Endothelial cell of umbilical vein (primary cell): ENCODE measurements around the gene MINDY4. TPM values are rescaled to one million over a fixed set of nuclear protein-coding genes. Genes with fewer than 3 reads are reported as not detected.
A peak's percentile ranks its signal among the peaks of the same experiment; 100 is the strongest.

Experiments used
- BruUV-seq: library from RNA; stranded (reverse); fragments of 400-500 nt; replicated peaks from 2 replicates; lab custom pipeline; 2021; lab: Mats Ljungman, UMichigan
- CTCF ChIA-PET: fragments of 300-600, 350-600 bp; sonication (Branson Sonifier 250); formaldehyde crosslinking; loops from one replicate; lab custom pipeline; 2021; ENCODE audit warnings: antibody characterized with exemption, inconsistent platforms; lab: Charles Lee
- POLR2A ChIA-PET: fragments of 300-600, 350-600 bp; sonication (Branson Sonifier 250); formaldehyde crosslinking; loops from one replicate; lab custom pipeline; 2021; ENCODE audit warnings: antibody characterized with exemption, inconsistent platforms; lab: Charles Lee
- DNase-seq: peaks from one replicate; pipeline ENCODE4 v3.0.0-alpha.2; 2011; ENCODE audit warnings: low read depth, low spot score
- FAIRE-seq: peaks from 2 replicates; lab custom pipeline; 2011; peaks lifted over from hg19 to GRCh38; lab: Jason Lieb, UNC
- H2AFZ ChIP-seq: 2 replicates; pipeline ENCODE4 v1.6.0; 2012; ENCODE audit warnings: low read depth, low read length, control low read depth, inconsistent platforms
- H3K27ac ChIP-seq: 2 replicates; pipeline ENCODE4 v1.5.1; 2011; ENCODE audit warnings: low read depth, mild to moderate bottlenecking, control low read depth, low read length, moderate library complexity; ENCODE audit not compliant: insufficient read depth
- H3K27me3 ChIP-seq, 2 experiments: 2 replicates each; pipeline versions ENCODE4 v1.6.0 to v1.6.1; 2011; ENCODE audit warnings: low read length in 2 of 2, mixed read lengths in 1 of 2; ENCODE audit not compliant: control insufficient read depth in 2 of 2, insufficient read depth in 2 of 2
- H3K36me3 ChIP-seq, 2 experiments: 2 replicates in 1 of 2; 3 replicates in 1 of 2; pipeline ENCODE4 v1.5.1; 2011; ENCODE audit warnings: low read length in 2 of 2, mild to moderate bottlenecking in 1 of 2, moderate library complexity in 1 of 2; ENCODE audit not compliant: control insufficient read depth in 2 of 2, insufficient read depth in 2 of 2; ENCODE audit errors: extremely low read depth in 1 of 2
- H3K4me1 ChIP-seq: 3 replicates; pipeline ENCODE4 v1.5.1; 2011; ENCODE audit warnings: mild to moderate bottlenecking, low read length; ENCODE audit not compliant: control insufficient read depth, insufficient read depth; ENCODE audit errors: extremely low read depth
- H3K4me2 ChIP-seq: 2 replicates; pipeline ENCODE4 v1.6.1; 2011; ENCODE audit warnings: low read length, control low read depth, mixed read lengths; ENCODE audit not compliant: insufficient read depth
- H3K4me3 ChIP-seq, 3 experiments: fragments of 200-600 bp in 1 of 3; sonication (generic), shearing (Covaris generic) in 1 of 3; replicated peaks in 1 of 3; 2 replicates each; pipeline ENCODE4 v1.5.1; 2011 to 2016; ENCODE audit warnings: control low read depth in 3 of 3, low read length in 3 of 3, mild to moderate bottlenecking in 2 of 3, inconsistent platforms in 1 of 3, low read depth in 1 of 3, moderate library complexity in 1 of 3; ENCODE audit not compliant: insufficient read depth in 1 of 3
- H3K79me2 ChIP-seq: 2 replicates; pipeline ENCODE4 v1.6.0; 2012; ENCODE audit warnings: low read length, inconsistent platforms; ENCODE audit not compliant: control insufficient read depth, insufficient read depth
- H3K9ac ChIP-seq: replicated peaks from 2 replicates; pipeline ENCODE3; 2011; ENCODE audit warnings: low read length, control low read depth; ENCODE audit not compliant: insufficient read depth; ENCODE audit errors: extremely low read depth
- H3K9me1 ChIP-seq: replicated peaks from 3 replicates; pipeline ENCODE4 v1.6.0; 2011; ENCODE audit warnings: mild to moderate bottlenecking, low read length; ENCODE audit not compliant: control insufficient read depth, insufficient read depth; ENCODE audit errors: extremely low read depth
- H3K9me3 ChIP-seq: replicated peaks from 2 replicates; pipeline ENCODE4 v1.5.1; 2012; ENCODE audit warnings: low read length, inconsistent platforms; ENCODE audit not compliant: control insufficient read depth, insufficient read depth
- H4K20me1 ChIP-seq: replicated peaks from 2 replicates; pipeline ENCODE3; 2011; ENCODE audit warnings: mild to moderate bottlenecking, low read length; ENCODE audit not compliant: control insufficient read depth, insufficient read depth; ENCODE audit errors: extremely low read depth
- EZH2 ChIP-seq: IDR thresholded peaks from 2 replicates; pipeline ENCODE4 v1.6.1; 2012; ENCODE audit warnings: borderline replicate concordance, low read depth, mild to moderate bottlenecking, moderate library complexity, low read length, inconsistent platforms; ENCODE audit not compliant: severe bottlenecking
- FOS ChIP-seq: IDR thresholded peaks from 2 replicates; pipeline ENCODE4 v1.6.1; 2011; ENCODE audit warnings: mild to moderate bottlenecking, low read length, moderate library complexity, borderline replicate concordance; ENCODE audit not compliant: insufficient read depth
- GATA2 ChIP-seq: IDR thresholded peaks from 2 replicates; pipeline ENCODE4 v1.7.0; 2011; ENCODE audit warnings: low read depth, mild to moderate bottlenecking, moderate library complexity, mixed read lengths, low read length; ENCODE audit not compliant: insufficient read length, insufficient read depth
- JUN ChIP-seq: IDR thresholded peaks from 2 replicates; pipeline ENCODE4 v1.6.1; 2011; ENCODE audit warnings: borderline replicate concordance, low read depth; ENCODE audit not compliant: insufficient read length, insufficient read depth
- MYC ChIP-seq: IDR thresholded peaks from one replicate; pipeline ENCODE4 v1.6.1; 2011; ENCODE audit warnings: mild to moderate bottlenecking, low read depth, low read length
- POLR2A ChIP-seq: IDR thresholded peaks from 2 replicates; pipeline ENCODE4 v1.6.1; 2012; ENCODE audit warnings: low read depth, mild to moderate bottlenecking, control low read depth, low read length
- POLR2AphosphoS5 ChIP-seq: IDR thresholded peaks from 2 replicates; pipeline ENCODE4 v1.6.1; 2012; ENCODE audit warnings: low read depth, mild to moderate bottlenecking, control low read depth, low read length, moderate library complexity; ENCODE audit not compliant: insufficient read depth
- dilution Hi-C: fragments of 300-500 bp; cut with MboI; formaldehyde crosslinking; loops from one replicate; pipeline ENCODE4 v1.15.0; 2019; ENCODE audit warnings: low sequenced_read_pairs; ENCODE audit not compliant: extremely low pct_ligation_motif_present
- intact Hi-C: fragments of 100-400 bp; cut with micrococcal nuclease; formaldehyde crosslinking; loops from one replicate; pipeline ENCODE4 v1.10.0; 2022
- polyA plus RNA-seq, 4 experiments: library from polyadenylated mRNA; depleted of rRNA in 3 of 4; stranded (reverse) in 3 of 4; unstranded in 1 of 4; fragments of >200 nt; gene quantifications; 2 replicates each; pipeline versions ENCODE4 v1.2.1 to v1.2.3, GENCODE V29; 2011 to 2012; ENCODE audit warnings: missing spikeins in 1 of 4
- total RNA-seq: library from RNA; stranded (reverse); gene quantifications from 2 replicates; pipeline ENCODE4 v1.2.3, GENCODE V29; 2021
- TF ChIP-seq, protein P1 (sequence below), 2 donors: IDR thresholded peaks; 1 replicate in 1 of 2; 2 replicates in 1 of 2; pipeline ENCODE4 v1.5.1; 2011; ENCODE audit warnings: low read length in 2 of 2, mild to moderate bottlenecking in 2 of 2, moderate library complexity in 2 of 2, control low read depth in 1 of 2, inconsistent platforms in 1 of 2, low read depth in 1 of 2; ENCODE audit not compliant: insufficient read depth in 1 of 2; ENCODE audit errors: extremely low read depth in 1 of 2
- TF ChIP-seq, protein P2 (sequence below): IDR thresholded peaks from 2 replicates; pipeline ENCODE4 v1.6.1; 2011; ENCODE audit not compliant: insufficient read depth, insufficient read length

MINDY4 gene
- total and polyA plus RNA-seq, 2 donors (not counting 3 experiments of a cell fraction or from before 2014, with no cell fraction given): 2.2 to 4.7 TPM

DNA sequence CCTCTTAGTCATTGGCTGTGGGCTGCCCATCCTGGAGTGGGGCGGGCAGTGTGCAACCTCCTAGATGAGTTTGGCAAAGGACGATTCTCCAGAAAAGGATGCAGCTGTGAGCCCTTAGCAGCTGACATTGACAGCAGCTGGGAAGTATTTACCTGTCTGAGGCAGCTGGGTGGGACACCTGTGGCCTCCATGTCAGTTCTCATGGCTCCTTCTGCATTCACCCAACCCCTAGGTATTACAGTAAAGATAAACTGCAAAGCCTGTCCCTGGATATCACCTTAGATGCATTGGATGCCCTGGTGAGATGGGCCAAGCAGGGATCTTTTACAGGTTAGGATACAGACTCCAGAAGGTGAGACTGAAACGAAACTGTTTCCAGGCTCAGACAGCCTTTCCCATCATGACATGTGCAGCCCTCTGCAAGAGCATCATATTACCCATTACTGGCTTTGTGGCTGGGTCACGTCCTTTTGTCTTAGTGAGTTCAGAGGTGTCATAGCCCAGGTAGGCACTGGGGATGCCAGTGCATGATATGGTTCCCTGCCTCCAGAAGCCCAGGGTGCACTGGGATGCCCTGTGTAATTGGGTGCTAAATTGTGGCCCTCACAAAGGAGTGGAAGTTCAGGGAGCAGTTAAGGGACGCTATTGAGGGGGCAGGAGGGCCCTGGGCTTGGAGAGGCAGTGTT is 28.9 kb downstream of the MINDY4 start:
- intact Hi-C loops: loop anchor here (1.0 to 5.0 kb wide), 8 partner anchors 58 to 322 kb away; no protein-coding TSS in a partner anchor
- Histone ChIP-seq H3K9me3 (no peaks in the 10 kb centered on the region), H3K9ac (no peak overlapping the region), H3K9me1 (no peaks in the 10 kb centered on the region), H3K27ac (no peak overlapping the region), H3K27me3 (no peaks in the 10 kb centered on the region), H3K4me3 (no peak overlapping the region), H4K20me1 (no peaks in the 10 kb centered on the region), H3K79me2 (no peaks in the 10 kb centered on the region), H3K4me1 (peaks cover 60% of the 10 kb centered on the region), H3K4me2 (no peak overlapping the region), H3K36me3 (no peaks in the 10 kb centered on the region), H2AFZ (no peak overlapping the region)
- no TSS peak for BruUV-seq
- POLR2A ChIA-PET: no interaction called here
- CTCF ChIA-PET: interaction anchor here (0.7 to 2.1 kb wide), 17 partner anchors 8 to 334 kb away, joined by 3 to 75 read pairs (median 4); no protein-coding TSS in a partner anchor
- DNase-seq (peak; percentile 7), FAIRE-seq (no peak)
- dilution Hi-C loops: no loop called here
- TF ChIP-seq EZH2 (no peak), GATA2 (no peak), POLR2A (no peak), MYC (no peak), FOS (no peak), JUN (no peak), POLR2AphosphoS5 (no peak)
- TF ChIP-seq, protein P1, sequence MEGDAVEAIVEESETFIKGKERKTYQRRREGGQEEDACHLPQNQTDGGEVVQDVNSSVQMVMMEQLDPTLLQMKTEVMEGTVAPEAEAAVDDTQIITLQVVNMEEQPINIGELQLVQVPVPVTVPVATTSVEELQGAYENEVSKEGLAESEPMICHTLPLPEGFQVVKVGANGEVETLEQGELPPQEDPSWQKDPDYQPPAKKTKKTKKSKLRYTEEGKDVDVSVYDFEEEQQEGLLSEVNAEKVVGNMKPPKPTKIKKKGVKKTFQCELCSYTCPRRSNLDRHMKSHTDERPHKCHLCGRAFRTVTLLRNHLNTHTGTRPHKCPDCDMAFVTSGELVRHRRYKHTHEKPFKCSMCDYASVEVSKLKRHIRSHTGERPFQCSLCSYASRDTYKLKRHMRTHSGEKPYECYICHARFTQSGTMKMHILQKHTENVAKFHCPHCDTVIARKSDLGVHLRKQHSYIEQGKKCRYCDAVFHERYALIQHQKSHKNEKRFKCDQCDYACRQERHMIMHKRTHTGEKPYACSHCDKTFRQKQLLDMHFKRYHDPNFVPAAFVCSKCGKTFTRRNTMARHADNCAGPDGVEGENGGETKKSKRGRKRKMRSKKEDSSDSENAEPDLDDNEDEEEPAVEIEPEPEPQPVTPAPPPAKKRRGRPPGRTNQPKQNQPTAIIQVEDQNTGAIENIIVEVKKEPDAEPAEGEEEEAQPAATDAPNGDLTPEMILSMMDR (IDR thresholded peaks at IDR 0.05; ENCODE audit: extremely low read depth in 1 of 2, insufficient read depth in 1 of 2, low read depth in 1 of 2, low read length in 2 of 2): no peak
- TF ChIP-seq, protein P2, sequence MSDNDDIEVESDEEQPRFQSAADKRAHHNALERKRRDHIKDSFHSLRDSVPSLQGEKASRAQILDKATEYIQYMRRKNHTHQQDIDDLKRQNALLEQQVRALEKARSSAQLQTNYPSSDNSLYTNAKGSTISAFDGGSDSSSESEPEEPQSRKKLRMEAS: no peak
